Measurements from ENCODE around the gene TMCC2.

GRCh38 chr1:205313563-205314308 lies 86.0 kb downstream of the TMCC2 start:
- TF ChIP-seq CTCF (IDR thresholded peaks at IDR 0.05) (no peak), POLR2A (IDR thresholded peaks at IDR 0.05) (peak in 1 of 4 donors; percentile 43)

Measured in upper lobe of left lung (tissue), 4 donors.